ENCODE data around the gene RFX3. TPM values are rescaled to one million over a fixed set of nuclear protein-coding genes. Genes with fewer than 3 reads are reported as not detected.

RFX3 gene
- total RNA-seq, 1 experiment from 2014 or later: 5.7 TPM

- DNase-seq (ENCODE audit: low read depth, low spot score) (no peak), ATAC-seq (no peak)
- intact Hi-C loops (cut with micrococcal nuclease; ENCODE audit: unreplicated experiment) (no loop called here), in situ Hi-C loops (cut with HindIII; ENCODE audit: low pct_unique_long_range_greater_than_20kb, low sequenced_read_pairs) (no loop called here)
- CTCF ChIA-PET: no interaction called here
- H3K27me3 ChIP-seq (ENCODE audit: control insufficient read depth, insufficient read depth, low read length): no peaks in the 10 kb centered on the region
- TF ChIP-seq POLR2AphosphoS5 (IDR thresholded peaks at IDR 0.05; ENCODE audit: low read depth, low read length): no peak
- TF ChIP-seq, protein P1, sequence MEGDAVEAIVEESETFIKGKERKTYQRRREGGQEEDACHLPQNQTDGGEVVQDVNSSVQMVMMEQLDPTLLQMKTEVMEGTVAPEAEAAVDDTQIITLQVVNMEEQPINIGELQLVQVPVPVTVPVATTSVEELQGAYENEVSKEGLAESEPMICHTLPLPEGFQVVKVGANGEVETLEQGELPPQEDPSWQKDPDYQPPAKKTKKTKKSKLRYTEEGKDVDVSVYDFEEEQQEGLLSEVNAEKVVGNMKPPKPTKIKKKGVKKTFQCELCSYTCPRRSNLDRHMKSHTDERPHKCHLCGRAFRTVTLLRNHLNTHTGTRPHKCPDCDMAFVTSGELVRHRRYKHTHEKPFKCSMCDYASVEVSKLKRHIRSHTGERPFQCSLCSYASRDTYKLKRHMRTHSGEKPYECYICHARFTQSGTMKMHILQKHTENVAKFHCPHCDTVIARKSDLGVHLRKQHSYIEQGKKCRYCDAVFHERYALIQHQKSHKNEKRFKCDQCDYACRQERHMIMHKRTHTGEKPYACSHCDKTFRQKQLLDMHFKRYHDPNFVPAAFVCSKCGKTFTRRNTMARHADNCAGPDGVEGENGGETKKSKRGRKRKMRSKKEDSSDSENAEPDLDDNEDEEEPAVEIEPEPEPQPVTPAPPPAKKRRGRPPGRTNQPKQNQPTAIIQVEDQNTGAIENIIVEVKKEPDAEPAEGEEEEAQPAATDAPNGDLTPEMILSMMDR (IDR thresholded peaks at IDR 0.05): no peak
- no peaks in the 10 kb centered on the region for H3K36me3 ChIP-seq (ENCODE audit: control insufficient read depth, insufficient read depth, low read length)
- no peak overlapping the region for H3K27ac ChIP-seq (ENCODE audit: low read length)
- POLR2A ChIA-PET: no interaction called here
- H3K4me1 ChIP-seq (ENCODE audit: control insufficient read depth, insufficient read depth, low read length): no peaks in the 10 kb centered on the region
- no peaks in the 10 kb centered on the region for H3K9me3 ChIP-seq (ENCODE audit: control insufficient read depth, insufficient read depth, low read depth, low read length)
- no peak overlapping the region for H3K4me3 ChIP-seq (ENCODE audit: low read depth in 2 of 2, low read length in 2 of 2)
- BruUV-seq (replicated peaks): no TSS peak
Measured at GRCh38 chr9:3403315-3403714, 122.5 kb downstream of the RFX3 start.

DNA sequence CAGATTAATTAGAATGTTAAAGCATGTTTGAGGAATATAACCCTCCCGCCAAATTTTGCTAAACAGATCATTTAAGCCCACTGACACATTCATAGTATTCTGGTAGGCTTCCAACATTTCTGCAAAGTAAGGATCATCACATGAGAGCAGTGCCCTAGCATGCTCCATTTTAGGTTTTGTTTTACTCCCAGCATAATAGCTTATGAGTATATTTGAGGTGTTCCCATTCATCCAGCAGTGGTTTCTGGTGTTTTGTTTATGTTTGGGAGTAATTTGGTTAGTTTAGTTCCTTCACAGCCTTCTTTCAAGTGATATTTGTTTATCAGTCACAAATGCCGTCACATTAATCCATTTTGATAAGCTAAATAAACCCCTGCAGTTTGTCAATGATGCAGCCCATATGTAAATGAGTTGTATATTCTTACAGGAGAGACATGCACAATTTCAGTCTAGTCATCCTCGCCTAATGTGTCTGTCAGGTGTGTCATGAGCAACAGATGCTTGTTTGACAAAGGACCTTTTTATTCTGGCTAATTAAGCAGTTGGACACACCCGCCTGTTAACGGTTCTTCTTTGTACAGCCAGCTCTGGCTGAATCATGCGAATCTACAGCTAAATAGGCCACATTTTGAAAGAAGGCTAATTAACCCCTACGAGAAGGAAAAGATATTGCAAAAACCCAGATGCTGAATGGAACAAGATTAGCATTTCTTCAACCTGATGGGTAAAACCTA lies 124.4 kb downstream of the RFX3 start:
- BruUV-seq (replicated peaks): no TSS peak
- no peaks in the 10 kb centered on the region for H3K4me1 ChIP-seq (ENCODE audit: control insufficient read depth, insufficient read depth, low read length)
- POLR2A ChIA-PET: no interaction called here
- ATAC-seq: no peak
- CTCF ChIA-PET: no interaction called here
- H3K9me3 ChIP-seq (ENCODE audit: control insufficient read depth, insufficient read depth, low read depth, low read length): no peaks in the 10 kb centered on the region
- DNase-seq (ENCODE audit: low read depth, low spot score): no peak
- intact Hi-C loops (cut with micrococcal nuclease; ENCODE audit: unreplicated experiment) (no loop called here), in situ Hi-C loops (cut with HindIII; ENCODE audit: low pct_unique_long_range_greater_than_20kb, low sequenced_read_pairs) (no loop called here)
- no peaks in the 10 kb centered on the region for H3K36me3 ChIP-seq (ENCODE audit: control insufficient read depth, insufficient read depth, low read length)
- no peak overlapping the region for H3K27ac ChIP-seq (ENCODE audit: low read length)
- H3K4me3 ChIP-seq (ENCODE audit: low read depth in 2 of 2, low read length in 2 of 2): no peak overlapping the region
- H3K27me3 ChIP-seq (ENCODE audit: control insufficient read depth, insufficient read depth, low read length): no peaks in the 10 kb centered on the region
- TF ChIP-seq POLR2AphosphoS5 (IDR thresholded peaks at IDR 0.05; ENCODE audit: low read depth, low read length): no peak
- TF ChIP-seq REST (IDR thresholded peaks at IDR 0.05; ENCODE audit: insufficient read depth in 1 of 2, low read depth in 2 of 2, low read length in 1 of 2): no peak
- no peak for TF ChIP-seq TCF7L2 (IDR thresholded peaks at IDR 0.05; ENCODE audit: low read depth, low read length)
- TF ChIP-seq, protein P1 (IDR thresholded peaks at IDR 0.05): no peak
- no peak for TF ChIP-seq SIN3A (IDR thresholded peaks at IDR 0.05; ENCODE audit: borderline replicate concordance, insufficient read depth, low read depth, low read length)

Measured in Panc1 (cell line).